GM18868 (cell line): ENCODE measurements around the gene PSD2.

Source experiments
- ATAC-seq: cut with Tn5 transposase; IDR thresholded peaks from one replicate; pipeline ENCODE4 v1.9.1; 2021; ENCODE audit warnings: mild to moderate bottlenecking, moderate library complexity; ENCODE audit not compliant: unreplicated experiment

Gene PSD2

DNA sequence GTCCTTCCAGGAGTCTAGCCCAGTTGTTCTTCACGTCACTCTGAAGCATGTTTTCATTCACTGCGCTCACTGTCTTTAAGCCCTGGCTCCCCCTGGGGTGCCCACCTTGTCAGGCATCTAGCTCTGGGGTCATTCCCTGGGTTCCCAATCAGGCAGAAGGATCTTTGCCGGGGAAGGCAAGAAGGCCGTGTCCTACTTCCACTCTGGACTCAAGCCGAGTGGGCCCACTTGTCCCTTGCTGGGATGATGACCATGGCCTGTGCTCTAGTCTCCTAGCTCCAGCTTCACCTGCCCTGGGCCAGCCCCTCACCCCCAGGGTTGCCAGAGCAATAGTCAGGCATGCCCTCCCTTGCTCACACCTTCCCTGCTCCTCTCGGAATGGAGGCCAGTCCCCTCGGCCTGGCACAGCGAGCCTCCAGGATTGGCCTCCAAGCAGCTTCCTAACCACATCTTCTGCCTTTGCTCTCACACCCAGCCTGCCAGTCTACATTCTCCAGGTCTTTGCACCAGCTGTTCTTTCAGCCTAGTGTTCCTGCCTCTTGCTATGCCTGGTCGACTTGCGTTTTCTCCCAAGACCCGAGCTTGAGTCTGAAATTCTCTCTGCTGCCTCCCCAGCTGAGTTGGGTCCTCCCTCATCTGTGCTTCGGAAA lies 32.2 kb upstream of the PSD2 start:
- no peak for ATAC-seq

DNA sequence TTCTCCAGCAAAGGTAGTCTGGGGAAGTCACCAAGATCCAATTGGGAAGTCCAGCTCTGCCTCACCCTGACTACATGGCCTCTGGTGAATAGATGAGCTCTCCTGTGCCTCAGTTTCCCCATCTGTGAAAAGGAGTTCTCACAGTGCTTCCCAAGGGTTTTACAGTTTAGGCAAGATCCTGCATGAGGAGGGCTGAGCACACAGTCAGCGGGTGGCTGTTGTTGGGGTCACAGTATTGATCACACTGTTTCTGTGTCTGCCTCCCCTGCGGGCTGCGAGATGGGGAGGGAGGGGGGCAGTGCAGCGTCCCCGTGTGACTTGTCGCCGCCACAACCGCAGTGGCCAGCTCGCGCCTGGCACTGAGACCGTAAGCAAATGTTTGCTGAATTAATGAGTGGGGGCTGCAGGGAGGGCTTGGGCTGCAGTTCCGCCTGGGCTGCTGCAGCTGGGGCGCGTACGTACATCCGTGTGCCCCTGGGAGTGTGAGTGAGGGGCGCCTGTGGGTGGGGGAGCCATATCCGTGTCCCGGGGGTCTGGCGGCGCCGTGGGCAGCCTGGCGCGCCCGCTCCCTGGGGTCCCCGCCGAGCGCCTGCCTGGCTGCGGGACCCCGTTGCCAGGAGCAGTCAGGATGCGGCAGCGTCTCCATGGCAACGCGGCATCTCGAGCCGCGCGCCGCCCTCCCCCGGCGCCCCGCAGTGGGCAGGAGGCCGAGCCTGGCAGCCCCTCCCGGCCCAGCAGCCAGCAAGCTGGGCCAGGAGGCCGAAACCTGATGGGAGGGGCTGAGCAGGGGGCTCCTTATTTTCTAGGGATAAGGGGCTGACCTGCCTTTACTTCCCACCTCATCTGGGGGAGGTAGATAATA lies 31.4 kb upstream of the PSD2 start:
- ATAC-seq: no peak

DNA sequence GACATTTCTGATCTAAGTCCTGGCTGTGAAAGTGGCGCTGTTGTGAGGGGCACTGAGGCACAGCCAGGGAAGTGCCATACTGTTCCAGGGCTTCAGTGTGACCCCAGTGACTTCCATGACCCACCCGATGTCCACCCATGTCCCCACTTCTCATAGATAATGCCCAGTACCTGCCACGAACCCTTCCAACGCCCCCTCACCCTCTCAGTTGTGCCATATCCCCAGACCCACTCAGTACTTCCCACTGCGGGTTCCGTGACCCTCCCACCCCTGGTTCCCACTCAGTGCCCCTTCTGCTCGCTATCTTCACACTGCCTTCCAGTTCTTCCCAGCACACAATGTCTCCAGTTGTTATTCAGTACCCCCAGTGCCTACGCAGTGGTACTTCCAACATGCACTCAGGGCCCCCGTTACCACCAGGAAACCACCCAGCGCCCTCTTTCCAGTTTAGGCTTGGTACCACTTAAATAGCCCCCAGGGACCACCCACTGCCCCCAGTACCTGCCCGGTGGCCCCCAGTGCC lies 30.7 kb upstream of the PSD2 start:
- no peak for ATAC-seq

DNA sequence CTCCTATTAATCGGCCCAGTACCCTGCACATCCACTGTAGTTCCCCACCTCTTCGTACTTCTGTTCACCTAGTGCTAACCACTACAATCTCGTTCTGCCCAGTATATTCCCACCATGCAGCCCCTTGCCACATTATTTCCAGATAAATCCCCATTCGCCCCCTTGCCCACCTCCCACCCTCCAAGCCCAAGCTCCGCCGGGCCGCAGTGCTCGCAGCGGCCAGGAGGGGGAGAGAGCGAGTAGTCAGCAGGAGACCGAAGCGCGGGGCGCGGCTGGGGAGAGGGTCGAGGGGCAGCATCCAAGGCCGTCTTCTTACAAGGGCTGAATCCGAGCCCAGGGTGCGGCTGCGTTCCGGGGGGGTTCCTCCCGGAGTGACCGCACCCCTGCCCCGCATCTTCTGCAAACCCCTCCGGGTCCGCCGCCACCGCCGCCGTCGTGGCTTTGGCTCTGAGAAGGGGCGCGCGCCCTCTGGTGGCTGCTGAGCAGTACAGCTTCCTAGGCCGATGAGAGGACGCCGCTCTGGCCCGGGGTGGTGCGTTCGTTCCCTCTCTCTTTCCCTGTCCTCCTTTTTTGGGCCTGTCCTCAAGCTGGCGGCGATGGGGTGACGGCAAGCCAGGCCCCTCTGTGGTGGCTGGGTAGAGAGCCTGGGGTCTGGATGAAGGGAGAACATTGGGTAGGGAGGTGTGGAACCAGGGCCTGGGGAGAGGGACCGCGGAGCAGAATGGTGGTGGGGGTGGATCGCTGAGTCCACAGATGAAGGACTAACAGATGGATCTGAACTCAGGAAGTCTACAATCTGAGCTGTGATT lies 30.0 kb upstream of the PSD2 start:
- peak; percentile 76 for ATAC-seq

DNA sequence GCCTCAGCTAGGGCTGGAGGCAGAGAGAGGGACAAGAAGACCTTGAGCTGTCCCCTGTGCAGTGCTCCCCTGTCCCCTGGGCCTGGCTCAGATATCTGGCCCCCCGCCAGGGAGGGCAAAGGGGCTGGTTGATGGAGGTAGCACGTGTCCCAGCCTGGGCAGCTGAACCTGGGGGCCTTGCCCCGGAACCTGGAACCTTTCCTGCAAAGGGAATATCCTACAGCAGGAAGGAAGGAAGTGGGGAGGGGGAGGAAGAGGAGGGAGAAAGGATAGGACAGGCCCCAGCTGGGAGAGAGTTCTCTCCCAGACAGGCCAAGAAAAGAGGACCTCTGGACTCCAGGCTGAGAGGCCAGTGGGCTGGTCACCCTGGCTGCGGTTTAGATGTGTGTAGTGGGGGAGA lies 27.6 kb upstream of the PSD2 start:
- no peak for ATAC-seq

DNA sequence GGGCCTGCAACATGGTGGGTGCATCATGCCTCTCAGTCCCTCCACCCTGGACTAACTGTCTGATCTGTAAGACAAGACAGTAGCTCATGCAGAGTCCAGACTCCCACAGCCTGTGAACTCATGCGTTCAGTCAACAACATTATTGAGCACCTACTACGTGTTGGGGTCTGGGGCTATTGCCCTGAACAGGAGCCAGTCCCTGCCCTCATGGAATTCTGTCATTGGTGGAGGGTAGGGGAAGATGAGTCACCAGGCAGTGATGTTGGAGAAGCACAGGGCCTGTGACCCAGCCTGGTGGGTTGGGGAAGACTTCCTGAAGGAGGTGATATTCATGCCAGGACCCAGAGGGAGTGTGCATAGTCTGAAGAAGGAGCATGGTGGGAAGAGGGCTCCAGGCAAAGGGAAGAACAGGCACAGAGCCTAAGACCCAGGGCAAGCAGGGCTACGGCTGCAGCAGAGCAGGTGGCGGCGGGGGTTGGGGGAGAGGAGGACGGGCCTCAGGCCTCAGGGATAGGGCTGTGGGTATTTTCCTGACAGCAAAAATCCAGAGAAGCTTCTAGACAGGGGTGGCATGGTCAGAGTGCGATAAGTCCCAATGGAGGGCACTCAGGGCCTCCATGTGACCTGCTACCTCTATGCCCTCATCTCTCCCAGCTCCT lies 26.7 kb upstream of the PSD2 start:
- ATAC-seq: no peak

DNA sequence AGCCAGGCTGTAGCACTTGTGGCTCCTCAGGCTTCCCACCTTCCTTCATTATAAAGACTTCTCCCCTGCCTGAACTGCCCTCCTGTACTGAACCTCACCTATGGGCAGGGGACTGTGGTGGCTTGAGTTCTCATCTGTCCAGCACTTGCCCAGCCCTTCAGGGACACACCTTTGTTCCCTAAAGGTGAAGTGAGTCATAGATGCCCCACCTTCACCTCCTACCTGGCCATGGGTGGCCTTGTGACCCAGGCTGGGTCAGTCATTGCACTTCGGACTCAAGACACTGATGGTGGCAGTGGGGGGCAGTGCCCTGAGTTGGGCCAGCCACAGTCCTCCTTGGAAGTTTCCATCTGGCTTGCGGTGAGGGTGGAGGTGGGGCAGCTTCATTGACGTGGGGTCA lies 26.1 kb upstream of the PSD2 start:
- no peak for ATAC-seq

DNA sequence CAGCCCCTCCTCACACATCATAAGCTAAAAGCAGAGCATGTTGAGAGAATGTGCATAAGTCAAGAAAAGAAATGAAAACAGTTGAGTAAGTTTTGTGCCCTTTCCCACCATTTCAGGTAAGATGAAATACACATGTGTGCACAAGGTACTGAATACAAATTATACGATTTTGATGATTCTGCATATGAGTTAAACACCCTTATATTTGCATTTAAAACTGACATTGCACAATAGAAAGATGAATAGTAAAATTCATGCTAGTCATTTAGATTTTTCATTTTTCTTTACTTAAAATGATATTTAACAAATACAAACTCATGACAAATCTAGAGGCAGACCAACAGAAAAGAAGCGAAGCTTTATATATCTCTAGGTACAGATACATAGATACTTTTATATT lies 24.9 kb upstream of the PSD2 start:
- ATAC-seq: no peak

DNA sequence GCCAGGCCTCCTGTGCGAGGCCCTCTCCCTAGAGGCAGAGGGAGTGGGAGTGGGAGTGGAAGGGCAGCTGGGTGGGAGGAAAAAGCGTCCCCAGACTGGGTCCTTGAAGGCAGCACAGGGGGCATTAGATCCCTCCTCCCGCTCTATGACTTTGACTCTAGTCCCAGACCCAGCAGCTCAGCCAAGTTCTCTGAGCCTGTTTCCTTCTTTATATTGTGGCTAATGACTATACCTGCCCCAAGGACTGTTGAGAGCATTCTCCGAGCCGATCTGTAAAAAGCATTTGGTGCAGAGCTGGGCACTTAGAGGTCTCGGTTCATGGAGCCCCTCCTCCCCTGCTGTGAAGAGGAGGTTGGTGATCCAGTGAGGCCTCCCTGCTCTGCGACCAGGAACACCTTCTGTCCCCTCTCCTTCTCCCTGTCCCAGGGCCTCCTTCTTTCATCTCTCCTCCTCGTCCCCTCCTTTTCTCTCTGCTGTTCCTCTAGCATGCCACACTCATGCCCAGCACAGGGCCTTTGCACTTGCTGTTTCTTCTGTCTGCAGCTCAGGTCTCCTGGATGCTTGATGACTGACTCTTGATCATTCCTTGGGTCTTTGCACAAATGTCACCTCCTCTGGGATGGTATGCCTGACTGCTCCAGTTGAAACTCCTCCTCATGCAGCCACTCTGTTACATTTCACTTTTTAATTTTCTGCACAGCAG lies 23.4 kb upstream of the PSD2 start:
- no peak for ATAC-seq

DNA sequence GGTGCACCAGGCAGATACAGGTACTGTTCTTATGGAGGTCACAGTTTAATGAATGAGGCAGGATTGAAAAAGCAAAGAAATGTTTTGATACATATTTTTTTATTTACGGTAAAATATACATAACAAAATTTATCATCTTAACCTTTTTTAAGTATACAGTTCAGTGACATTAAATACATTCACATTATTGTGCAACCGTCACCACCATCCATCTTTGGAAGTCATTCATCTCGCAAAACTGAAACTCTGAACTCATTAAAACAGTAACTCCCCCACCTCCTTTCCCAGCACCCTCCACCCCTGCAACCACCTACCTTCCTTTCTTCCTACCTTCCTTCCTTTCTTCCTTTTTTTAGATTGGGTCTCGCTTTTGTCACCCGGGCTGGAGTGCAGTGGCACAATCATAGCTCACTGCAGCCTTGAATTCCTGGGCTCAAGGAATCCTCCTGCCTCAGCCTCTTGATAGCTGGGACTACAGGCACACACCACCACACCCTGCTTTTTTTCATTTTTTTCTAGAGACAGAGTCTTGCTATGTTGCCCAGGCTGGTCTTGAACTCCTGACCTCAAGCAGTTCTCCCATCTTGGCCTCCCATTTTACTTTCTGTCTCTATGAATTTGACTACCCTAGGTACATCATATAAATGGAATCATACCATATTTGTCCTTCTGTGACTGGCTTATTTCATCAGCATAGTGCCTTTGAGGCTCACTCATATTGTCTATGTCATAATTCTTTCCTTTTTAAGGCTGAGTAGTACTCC lies 22.5 kb upstream of the PSD2 start:
- ATAC-seq: no peak

DNA sequence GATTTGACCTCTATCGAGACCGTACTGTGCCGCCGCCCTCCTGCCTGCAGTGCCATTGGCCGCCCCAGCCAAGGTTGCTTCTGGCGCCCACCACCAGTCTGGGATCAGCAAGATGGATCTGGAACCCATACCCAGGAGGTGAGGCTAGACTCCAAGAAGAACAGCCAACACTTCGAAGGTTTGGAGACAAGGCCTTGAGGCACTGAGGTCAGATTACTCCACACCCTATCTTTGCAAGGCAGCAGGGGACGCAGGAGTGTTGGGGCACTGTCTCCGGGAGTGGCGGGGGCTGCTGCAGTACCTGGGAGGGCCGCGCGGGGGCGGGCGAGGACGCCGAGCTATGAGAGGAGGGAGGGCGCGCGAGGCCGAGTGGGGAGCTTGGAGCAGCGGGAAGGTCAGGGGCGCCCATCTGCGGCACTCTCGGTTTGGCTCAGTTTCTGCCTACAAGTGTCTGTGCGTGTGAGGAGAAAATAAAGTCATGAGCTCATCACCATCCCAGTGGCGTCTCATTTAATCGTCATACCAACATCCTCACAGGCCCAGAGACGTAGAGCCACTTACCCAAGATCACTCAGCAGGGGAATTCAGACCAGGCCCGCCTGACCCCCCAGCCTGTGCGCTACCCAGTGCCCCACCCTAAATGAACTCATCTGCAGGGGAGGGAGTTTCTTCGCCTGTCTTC lies 20.5 kb upstream of the PSD2 start:
- peak; percentile 88 for ATAC-seq

DNA sequence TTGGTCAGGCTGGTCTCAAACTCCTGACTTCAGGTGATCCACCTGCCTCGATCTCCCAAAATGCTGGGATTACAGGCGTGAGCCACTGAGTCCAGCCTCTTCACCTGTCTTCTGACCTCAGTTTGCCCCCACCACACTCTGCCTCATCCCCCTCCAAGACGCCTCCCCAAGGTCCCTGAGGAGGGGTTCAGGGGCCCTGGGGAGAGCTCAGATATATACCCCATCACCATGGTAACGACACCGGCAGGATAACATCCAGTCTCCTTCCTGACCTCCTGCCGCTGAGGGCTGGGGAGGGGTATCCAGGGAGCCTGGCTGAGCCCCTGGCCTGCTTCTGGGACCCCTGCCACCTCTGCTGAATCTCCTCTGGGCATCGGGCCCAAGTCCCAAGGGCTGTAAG lies 19.7 kb upstream of the PSD2 start:
- no peak for ATAC-seq

DNA sequence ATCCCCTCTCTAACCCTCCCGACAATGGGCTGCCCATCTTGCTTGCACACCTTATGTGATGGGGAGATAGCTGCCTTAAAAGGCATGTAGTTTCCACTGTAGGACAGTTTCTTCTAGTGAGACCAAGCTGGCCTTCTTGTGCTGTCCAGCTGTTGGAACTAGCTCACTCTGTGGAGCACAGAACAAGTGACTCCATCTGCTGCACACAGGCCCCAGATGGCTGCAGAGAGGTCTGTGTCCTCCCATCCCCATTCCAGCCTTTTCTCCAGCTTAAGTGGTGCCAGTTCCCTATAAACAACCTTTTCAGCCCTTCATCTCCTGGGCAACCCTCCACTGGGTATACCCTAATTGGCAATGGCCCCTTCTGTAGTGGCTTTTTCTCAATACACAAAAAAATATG lies 18.7 kb upstream of the PSD2 start:
- ATAC-seq: no peak

DNA sequence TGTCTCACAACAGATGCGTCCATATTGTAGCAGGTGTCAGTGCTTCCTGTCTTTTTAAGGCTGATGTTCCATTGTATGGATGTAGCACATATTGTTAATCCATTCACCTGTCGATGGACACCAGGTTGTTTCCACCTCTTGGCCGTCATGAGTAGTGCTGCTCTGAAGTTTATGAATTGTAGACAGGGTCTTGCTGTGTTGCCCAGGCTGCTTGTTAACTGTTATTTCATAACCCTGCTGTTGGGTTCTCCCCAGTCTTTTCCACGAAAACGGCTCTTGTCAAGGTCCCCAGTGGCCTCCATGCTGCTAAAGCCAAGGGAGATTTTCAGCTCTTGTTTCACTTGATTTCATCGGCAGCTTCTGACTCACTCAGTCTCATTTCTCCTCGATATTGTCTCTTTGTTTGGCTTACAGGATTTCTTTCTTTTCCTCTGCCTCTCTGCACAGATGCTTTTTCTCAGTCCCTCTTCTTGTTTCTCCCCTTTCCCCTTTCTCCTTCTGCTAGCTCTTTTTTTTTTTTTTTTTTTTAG lies 12.1 kb upstream of the PSD2 start:
- ATAC-seq: no peak

DNA sequence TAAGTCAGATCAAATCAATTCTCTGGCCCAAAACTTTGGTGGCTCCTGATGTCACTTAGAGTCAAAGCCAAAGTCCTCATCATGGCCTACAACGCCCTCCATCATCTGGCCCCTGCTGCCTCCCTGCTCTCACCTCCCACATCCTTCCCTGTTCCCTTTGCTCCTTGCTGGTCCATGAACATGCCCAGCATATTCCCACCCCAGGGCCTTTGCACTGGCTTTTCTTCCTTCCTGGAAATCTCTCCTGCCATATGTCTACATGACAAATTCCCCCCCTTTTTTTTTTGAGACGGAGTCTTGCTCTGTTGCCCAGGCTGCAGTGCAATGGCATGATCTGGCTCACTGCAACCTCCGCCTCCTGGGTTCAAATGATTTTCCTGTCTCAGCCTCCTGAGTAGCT lies 11.1 kb upstream of the PSD2 start:
- no peak for ATAC-seq

DNA sequence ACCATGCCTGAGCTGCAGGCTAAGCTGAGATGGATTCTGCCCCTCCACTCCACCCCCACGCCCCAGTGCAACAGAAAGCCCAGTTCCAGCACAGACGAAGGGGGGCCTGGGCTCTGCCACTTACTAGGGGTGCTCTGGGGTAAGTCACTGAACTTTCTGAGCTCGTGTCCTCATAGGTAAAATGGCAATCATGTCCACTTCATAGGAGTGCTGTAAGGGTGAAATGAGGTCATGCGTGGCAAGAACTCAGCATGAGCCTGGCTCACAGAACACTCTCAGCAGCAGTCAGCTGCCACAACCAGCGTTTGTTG lies 8.4 kb upstream of the PSD2 start:
- no peak for ATAC-seq

DNA sequence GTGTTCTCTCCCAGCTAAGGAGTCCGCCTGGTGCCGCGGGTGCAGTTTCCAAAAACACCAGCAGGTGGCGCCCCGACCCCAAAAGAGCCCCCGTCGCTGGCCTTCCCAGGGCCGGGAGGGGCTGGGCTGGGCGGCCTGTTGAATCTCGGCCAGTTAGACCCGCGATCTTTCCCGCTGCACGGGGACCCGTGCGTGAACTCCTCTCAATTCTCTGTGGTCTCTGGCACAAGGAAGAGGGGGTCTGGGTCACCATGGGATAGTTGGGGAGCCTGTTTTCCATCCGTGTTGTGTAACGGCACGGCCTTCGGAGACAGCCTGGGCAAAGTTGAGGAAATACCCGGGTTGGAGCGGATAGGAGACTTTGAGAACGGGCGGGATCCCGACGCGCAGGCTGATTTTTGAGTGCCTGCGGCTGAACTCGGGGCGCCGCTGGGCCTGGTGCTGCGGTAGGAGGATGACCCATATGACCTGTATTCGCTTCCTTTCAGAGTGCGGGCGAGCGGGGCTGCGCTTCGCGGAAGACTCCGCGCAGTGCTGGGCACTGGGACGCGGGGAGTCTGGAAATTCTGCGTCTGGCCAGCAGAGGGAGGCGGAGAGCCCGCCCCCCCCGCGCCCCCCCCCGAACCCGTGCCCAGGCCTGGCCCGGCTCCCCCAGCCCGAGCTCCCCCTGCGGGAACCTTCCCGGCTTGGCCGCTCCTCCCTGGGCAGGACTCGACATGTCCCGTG lies 7.9 kb upstream of the PSD2 start:
- peak; percentile 78 for ATAC-seq

DNA sequence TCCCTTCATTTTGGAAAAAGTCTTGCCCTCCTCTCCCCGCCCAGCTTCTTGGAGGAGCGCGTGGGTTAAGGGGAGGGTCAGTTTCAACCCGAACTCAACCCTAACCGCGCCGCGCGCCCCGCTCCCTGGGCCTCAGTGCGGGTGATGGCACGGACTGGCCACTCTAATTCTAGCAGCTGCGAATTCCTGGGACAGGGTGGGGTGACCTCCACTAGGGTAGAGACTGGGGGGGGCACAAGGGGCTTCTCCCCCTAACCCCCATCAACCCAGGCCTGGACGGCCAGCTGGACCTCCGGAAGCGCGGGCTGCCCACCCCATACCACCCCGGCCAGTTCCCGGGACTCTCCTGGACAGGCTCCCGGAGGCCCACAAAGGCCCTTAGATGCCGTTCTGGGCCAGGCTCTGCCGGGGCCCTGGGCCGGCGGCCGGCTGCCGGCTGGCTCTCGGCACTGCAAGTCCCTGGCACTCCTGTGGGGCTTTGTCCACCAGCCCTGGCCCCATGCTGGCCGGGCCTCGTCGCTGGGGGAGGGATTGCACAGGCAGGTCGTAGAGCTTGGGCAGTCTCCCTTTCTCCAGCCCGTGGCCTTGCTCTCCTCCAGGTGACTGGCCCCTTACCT lies 7.2 kb upstream of the PSD2 start:
- no peak for ATAC-seq
